IPS-NIHi7 (cell line): Measurements from ENCODE around the gene APOH.

Experiments
- DNase-seq: peaks from one replicate; pipeline ENCODE4 v3.0.0; 2012; ENCODE audit warnings: mixed read lengths; ENCODE audit errors: extremely low spot score

Gene APOH

GRCh38 chr17:66234611-66235010, 5.4 kb upstream of the APOH start:
- no peak for DNase-seq

GRCh38 chr17:66233023-66233753, 4.0 kb upstream of the APOH start:
- DNase-seq, result no peak

- DNase-seq, result no peak
Measured at GRCh38 chr17:66230922-66231591, 1.8 kb upstream of the APOH start.

GRCh38 chr17:66229783-66230538, 746 bp upstream of the APOH start:
- DNase-seq, result no peak

- DNase-seq, result no peak
Measured at GRCh38 chr17:66227212-66228045, 1.8 kb downstream of the APOH start.

- no peak for DNase-seq
Measured at GRCh38 chr17:66222798-66223350, 6.3 kb downstream of the APOH start.

GRCh38 chr17:66221755-66222530, 7.3 kb downstream of the APOH start:
- no peak for DNase-seq

GRCh38 chr17:66221343-66221742, 7.9 kb downstream of the APOH start:
- DNase-seq, result no peak

GRCh38 chr17:66220079-66220835, 9.0 kb downstream of the APOH start:
- DNase-seq, result no peak

GRCh38 chr17:66215529-66215911, 13.7 kb downstream of the APOH start:
- DNase-seq, result no peak

- DNase-seq, result no peak
Measured at GRCh38 chr17:66214884-66215528, 14.2 kb downstream of the APOH start.

- DNase-seq, result no peak
Measured at GRCh38 chr17:66211047-66211810, 18.0 kb downstream of the APOH start.

- DNase-seq, result no peak
Measured at GRCh38 chr17:66210208-66210574, 19.0 kb downstream of the APOH start.

- DNase-seq, result no peak
Measured at GRCh38 chr17:66207936-66208335, 21.3 kb downstream of the APOH start.

GRCh38 chr17:66203274-66204015, 25.8 kb downstream of the APOH start:
- DNase-seq, result no peak

- peak; percentile 40 for DNase-seq
Measured at GRCh38 chr17:66200685-66201092, 28.5 kb downstream of the APOH start.

- DNase-seq, result no peak
Measured at GRCh38 chr17:66198242-66198641, 31.0 kb downstream of the APOH start.

- no peak for DNase-seq
Measured at GRCh38 chr17:66192378-66192687, 36.9 kb downstream of the APOH start.
